ENCODE measurements around the gene SFTPB.

Gene SFTPB

DNA sequence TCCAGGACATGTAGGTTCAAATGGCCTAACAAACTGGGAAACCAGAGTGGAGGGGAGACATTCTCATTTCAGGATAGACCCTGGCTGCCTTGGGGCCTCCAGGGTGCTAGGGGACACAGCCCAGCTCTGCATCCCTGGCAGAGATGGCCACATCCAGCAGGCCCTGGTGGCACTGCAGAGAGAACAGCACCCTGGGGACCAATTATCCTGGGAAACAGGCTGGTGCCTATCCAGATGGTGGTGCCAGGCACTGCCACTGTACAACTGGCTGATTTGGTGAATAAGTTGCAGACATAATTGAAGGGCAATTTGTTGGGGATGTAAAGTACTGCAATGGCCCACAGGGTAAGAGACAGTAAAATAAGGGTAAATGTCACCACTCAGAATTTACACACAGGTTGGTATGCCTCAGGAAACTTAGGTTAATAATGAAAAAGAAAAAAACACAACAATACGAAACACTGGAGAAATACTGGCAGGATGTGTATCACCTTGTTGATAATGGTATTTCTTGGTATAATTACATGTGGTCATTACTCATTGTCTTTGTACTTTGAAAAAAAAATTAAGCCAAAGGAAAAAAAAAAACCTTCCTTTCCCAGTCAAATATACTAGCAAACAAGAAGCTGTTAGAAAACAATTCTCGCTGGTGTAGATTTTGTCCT lies 12.8 kb upstream of the SFTPB start:
- in situ Hi-C loops (cut with MboI; ENCODE audit: low sequenced_read_pairs, unreplicated experiment), result no loop called here
- no peak for DNase-seq (ENCODE audit: low spot score)
- no peak for TF ChIP-seq CTCF (IDR thresholded peaks at IDR 0.05; ENCODE audit: borderline replicate concordance, control extremely low read depth, extremely low read depth, insufficient read depth, missing control alignments)

GRCh38 chr2:85678794-85679672 lies 11.0 kb upstream of the SFTPB start:
- TF ChIP-seq CTCF (IDR thresholded peaks at IDR 0.05; ENCODE audit: borderline replicate concordance, control extremely low read depth, extremely low read depth, insufficient read depth, missing control alignments), result peak; percentile 99
- in situ Hi-C loops (cut with MboI; ENCODE audit: low sequenced_read_pairs, unreplicated experiment), result no loop called here
- DNase-seq (ENCODE audit: low spot score), result peak; percentile 92

DNA sequence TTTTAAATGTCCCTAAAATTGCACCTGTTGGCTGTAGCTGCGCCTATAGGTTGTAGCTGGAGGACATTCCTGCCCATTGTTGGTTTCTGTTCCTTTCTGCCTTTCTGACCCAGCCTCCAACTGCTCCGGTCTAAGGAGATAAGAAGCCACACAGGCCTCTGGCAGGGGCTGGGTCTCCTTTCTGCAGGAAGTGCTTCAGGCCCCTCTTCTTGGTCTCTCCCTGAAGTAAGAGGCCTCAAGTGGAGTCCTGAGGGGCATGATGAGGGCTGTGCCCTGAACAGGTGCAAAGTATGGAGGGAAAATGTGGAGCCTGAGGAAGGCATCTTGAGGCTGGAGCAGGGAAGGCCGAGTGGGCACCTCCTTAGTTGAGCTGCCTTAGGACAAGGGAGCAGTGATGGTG lies 10.4 kb upstream of the SFTPB start:
- no peak for TF ChIP-seq CTCF (IDR thresholded peaks at IDR 0.05; ENCODE audit: borderline replicate concordance, control extremely low read depth, extremely low read depth, insufficient read depth, missing control alignments)
- no peak for DNase-seq (ENCODE audit: low spot score)
- in situ Hi-C loops (cut with MboI; ENCODE audit: low sequenced_read_pairs, unreplicated experiment), result no loop called here

GRCh38 chr2:85675866-85676548 lies 8.0 kb upstream of the SFTPB start:
- no peak for TF ChIP-seq CTCF (IDR thresholded peaks at IDR 0.05; ENCODE audit: borderline replicate concordance, control extremely low read depth, extremely low read depth, insufficient read depth, missing control alignments)
- in situ Hi-C loops (cut with MboI; ENCODE audit: low sequenced_read_pairs, unreplicated experiment), result no loop called here
- DNase-seq (ENCODE audit: low spot score), result no peak

GRCh38 chr2:85675427-85675826 lies 7.4 kb upstream of the SFTPB start:
- TF ChIP-seq CTCF (IDR thresholded peaks at IDR 0.05; ENCODE audit: borderline replicate concordance, control extremely low read depth, extremely low read depth, insufficient read depth, missing control alignments), result no peak
- in situ Hi-C loops (cut with MboI; ENCODE audit: low sequenced_read_pairs, unreplicated experiment), result no loop called here
- no peak for DNase-seq (ENCODE audit: low spot score)

- in situ Hi-C loops (cut with MboI; ENCODE audit: low sequenced_read_pairs, unreplicated experiment), result no loop called here
- DNase-seq (ENCODE audit: low spot score), result no peak
- no peak for TF ChIP-seq CTCF (IDR thresholded peaks at IDR 0.05; ENCODE audit: borderline replicate concordance, control extremely low read depth, extremely low read depth, insufficient read depth, missing control alignments)
Measured at GRCh38 chr2:85674417-85674816, 6.4 kb upstream of the SFTPB start.

Measured in GM13976 (cell line).